HepG2 (cell line): ENCODE measurements around the gene CNRIP1. TPM values are rescaled to one million over a fixed set of nuclear protein-coding genes. Genes with fewer than 3 reads are reported as not detected.

Experiments
- ARID2 ChIP-seq: sonication (generic); formaldehyde crosslinking; IDR thresholded peaks from 2 replicates; pipeline ENCODE4 v1.8.1; 2022; ENCODE audit warnings: mild to moderate bottlenecking, missing genetic modification reagents, borderline replicate concordance
- FOXA1 ChIP-seq, 2 experiments: fragments of 450-650 bp in 1 of 2; sonication (generic) in 1 of 2; formaldehyde crosslinking in 1 of 2; IDR thresholded peaks; 2 replicates each; pipeline versions ENCODE4 v1.4.0 to v1.6.1; 2016 to 2020; ENCODE audit warnings: missing genetic modification reagents in 1 of 2
- GABPB1 ChIP-seq: IDR thresholded peaks from 2 replicates; pipeline ENCODE4 v1.6.1; 2016; ENCODE audit warnings: mild to moderate bottlenecking, missing genetic modification reagents, moderate library complexity, missing compliant biosample characterization
- IKZF4 ChIP-seq: sonication (generic); formaldehyde crosslinking; IDR thresholded peaks from 2 replicates; pipeline ENCODE4 v1.5.1; 2020; ENCODE audit warnings: borderline replicate concordance, mild to moderate bottlenecking, low read depth, missing genetic modification reagents; ENCODE audit errors: not compliant biosample characterization
- ISL2 ChIP-seq: sonication (generic); formaldehyde crosslinking; IDR thresholded peaks from 2 replicates; pipeline ENCODE4 v1.5.0; 2020; ENCODE audit warnings: missing genetic modification reagents
- JUN ChIP-seq: sonication (generic); formaldehyde crosslinking; IDR thresholded peaks from 2 replicates; pipeline ENCODE4 v1.4.0; 2020; ENCODE audit warnings: mild to moderate bottlenecking, missing genetic modification reagents
- KDM6A ChIP-seq: IDR thresholded peaks from 2 replicates; pipeline ENCODE4 v1.6.1; 2016; ENCODE audit warnings: low read depth
- MYPOP ChIP-seq: sonication (generic); formaldehyde crosslinking; IDR thresholded peaks from 2 replicates; pipeline ENCODE4 v1.8.1; 2023; ENCODE audit warnings: mild to moderate bottlenecking, moderate library complexity, missing genetic modification reagents
- PHF5A ChIP-seq: IDR thresholded peaks from one replicate; pipeline ENCODE4 v1.6.1; 2018; ENCODE audit warnings: low read depth, missing genetic modification reagents; ENCODE audit not compliant: unreplicated experiment
- RBFOX2 ChIP-seq: fragments of 200-400 bp; formaldehyde crosslinking; IDR thresholded peaks from 2 replicates; pipeline ENCODE4 v1.6.1; 2017; ENCODE audit warnings: low read depth, mild to moderate bottlenecking, low read length
- REL ChIP-seq: sonication (generic); formaldehyde crosslinking; conservative IDR thresholded peaks from 2 replicates; pipeline ENCODE4 v1.8.0; 2022; ENCODE audit warnings: mild to moderate bottlenecking, missing genetic modification reagents, moderate library complexity
- SSRP1 ChIP-seq: IDR thresholded peaks from 2 replicates; pipeline ENCODE4 v1.6.1; 2016; ENCODE audit warnings: control low read depth
- SYNCRIP ChIP-seq: fragments of 200-400 bp; formaldehyde crosslinking; IDR thresholded peaks from 2 replicates; pipeline ENCODE4 v1.6.1; 2018; ENCODE audit warnings: mild to moderate bottlenecking, low read depth, low read length; ENCODE audit not compliant: insufficient read depth
- ZNF17 ChIP-seq: sonication (generic); formaldehyde crosslinking; IDR thresholded peaks from 2 replicates; pipeline ENCODE4 v1.5.0; 2020; ENCODE audit warnings: mild to moderate bottlenecking, missing genetic modification reagents
- ZNF234 ChIP-seq: sonication (generic); formaldehyde crosslinking; conservative IDR thresholded peaks from 2 replicates; pipeline ENCODE4 v1.5.1; 2020; ENCODE audit warnings: mild to moderate bottlenecking, missing genetic modification reagents
- ZNF317 ChIP-seq: sonication (generic); formaldehyde crosslinking; IDR thresholded peaks from 2 replicates; pipeline ENCODE4 v1.5.0; 2020; ENCODE audit warnings: mild to moderate bottlenecking, missing genetic modification reagents
- ZNF460 ChIP-seq: sonication (generic); formaldehyde crosslinking; IDR thresholded peaks from 2 replicates; pipeline ENCODE4 v1.5.1; 2020; ENCODE audit warnings: missing genetic modification reagents, mild to moderate bottlenecking, borderline replicate concordance
- ZNF720 ChIP-seq: sonication (generic); formaldehyde crosslinking; IDR thresholded peaks from 2 replicates; pipeline ENCODE4 v1.4.0; 2020; ENCODE audit warnings: missing genetic modification reagents
- ZNF839 ChIP-seq: sonication (generic); formaldehyde crosslinking; IDR thresholded peaks from 2 replicates; pipeline ENCODE4 v1.4.0; 2020; ENCODE audit warnings: missing genetic modification reagents, mild to moderate bottlenecking, borderline replicate concordance
- ZSCAN25 ChIP-seq: sonication (generic); formaldehyde crosslinking; IDR thresholded peaks from 2 replicates; pipeline ENCODE4 v1.8.0; 2022; ENCODE audit warnings: mild to moderate bottlenecking, missing genetic modification reagents
- polyA plus RNA-seq, 8 experiments: library from polyadenylated mRNA; depleted of rRNA in 3 of 8; stranded (reverse) in 7 of 8; unstranded in 1 of 8; fragments of >200 nt; fragmentation: Illumina TruSeq in 4 of 8; extraction: Trizol in 4 of 8; gene quantifications; 2 replicates each; pipeline versions ENCODE4 v1.2.1 to v1.2.3, GENCODE V29; 2011 to 2016; ENCODE audit warnings: low read depth in 4 of 8, missing spikeins in 1 of 8, mixed read lengths in 1 of 8; ENCODE audit not compliant: insufficient read depth in 1 of 8
- total RNA-seq, 5 experiments: library from RNA; depleted of rRNA; stranded (reverse); fragments of >200 nt; fragmentation: Illumina TruSeq; extraction: Trizol; gene quantifications; 2 replicates each; pipeline ENCODE4 v1.2.3, GENCODE V29; 2016; ENCODE audit warnings: low read depth in 1 of 5
- TF ChIP-seq, protein P1 (sequence below): sonication (generic); formaldehyde crosslinking; IDR thresholded peaks from 2 replicates; pipeline ENCODE4 v1.4.0; 2020; ENCODE audit warnings: mild to moderate bottlenecking, missing genetic modification reagents

The CNRIP1 gene
- total and polyA plus RNA-seq, 2 of the 13 experiments (the other 11 are each of a cell fraction or from before 2014, with no cell fraction given) = not detected

DNA sequence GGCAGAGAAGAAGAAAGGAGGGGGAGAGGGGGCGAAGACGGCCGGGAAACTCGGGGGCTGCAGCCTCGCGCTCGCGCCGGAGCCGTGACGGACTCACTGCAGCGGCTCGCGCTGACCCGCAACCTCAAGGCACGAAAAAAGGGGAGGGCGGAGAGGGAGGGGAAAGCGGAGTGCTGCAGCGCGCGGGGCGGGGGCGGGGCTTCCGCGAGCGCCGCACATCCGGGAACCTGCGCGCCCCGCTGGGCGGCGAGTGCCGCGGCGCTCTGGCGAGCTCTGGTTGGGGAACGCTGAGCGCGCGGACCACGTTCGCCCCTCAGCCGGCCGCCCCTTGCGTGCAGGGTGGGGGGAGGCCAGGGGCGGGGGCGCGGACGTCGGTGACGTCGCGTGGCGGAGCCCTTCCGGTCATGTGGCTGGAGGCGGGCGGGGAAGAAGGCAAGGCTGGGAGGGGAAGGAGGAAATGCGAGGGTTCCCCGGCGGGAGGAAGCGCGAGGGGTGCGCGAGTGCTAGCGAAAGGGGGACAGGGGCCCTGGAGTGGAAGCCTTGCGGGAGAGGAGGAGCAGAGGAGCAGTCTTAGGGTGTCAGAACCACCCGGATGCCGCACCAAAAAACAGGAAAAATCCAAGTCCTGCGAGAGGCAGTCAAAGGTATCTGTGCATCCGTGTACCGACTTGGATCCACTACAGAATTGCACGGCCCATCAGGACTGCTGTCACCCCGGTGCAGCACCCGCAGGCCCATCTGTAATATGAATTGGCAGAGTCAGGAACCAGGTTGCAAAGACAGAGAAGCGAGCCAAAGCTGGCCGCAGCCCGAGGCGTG, 67.1 kb downstream of the CNRIP1 start, which contains the start of gene PPP3R1 (continued):
- TF ChIP-seq KDM6A (CRISPR knock-in tag) (no peak), PHF5A (CRISPR knock-in tag) (peak; percentile 18), REL (CRISPR knock-in tag) (no peak), ISL2 (peak; percentile 58; the same call in 1 of the 2 replicates), SYNCRIP (no peak), JUN (CRISPR knock-in tag) (peak; percentile 61), ZNF317 (CRISPR knock-in tag) (0 out of 2 replicates have a peak, but pooled peaks have one; percentile 17), FOXA1 (IDR thresholded peaks at IDR 0.05) (no peak), FOXA1 (CRISPR knock-in tag; IDR thresholded peaks at IDR 0.05) (no peak), ZNF720 (CRISPR knock-in tag) (no peak), GABPB1 (CRISPR knock-in tag) (peak; percentile 95), ZNF460 (CRISPR knock-in tag) (peak; percentile 41; the same call in 1 of the 2 replicates), RBFOX2 (peak; percentile 87), ZSCAN25 (CRISPR knock-in tag) (no peak; the same call in 1 of the 2 replicates), ZNF839 (CRISPR knock-in tag) (0 out of 2 replicates have a peak, but pooled peaks have one; percentile 12), ARID2 (no peak), ZNF234 (CRISPR knock-in tag) (peak; percentile 86; the same call in 1 of the 2 replicates), MYPOP (CRISPR knock-in tag) (peak; percentile 88), ZNF17 (no peak), SSRP1 (CRISPR knock-in tag) (no peak), IKZF4 (CRISPR knock-in tag) (no peak)
- TF ChIP-seq, protein P1, sequence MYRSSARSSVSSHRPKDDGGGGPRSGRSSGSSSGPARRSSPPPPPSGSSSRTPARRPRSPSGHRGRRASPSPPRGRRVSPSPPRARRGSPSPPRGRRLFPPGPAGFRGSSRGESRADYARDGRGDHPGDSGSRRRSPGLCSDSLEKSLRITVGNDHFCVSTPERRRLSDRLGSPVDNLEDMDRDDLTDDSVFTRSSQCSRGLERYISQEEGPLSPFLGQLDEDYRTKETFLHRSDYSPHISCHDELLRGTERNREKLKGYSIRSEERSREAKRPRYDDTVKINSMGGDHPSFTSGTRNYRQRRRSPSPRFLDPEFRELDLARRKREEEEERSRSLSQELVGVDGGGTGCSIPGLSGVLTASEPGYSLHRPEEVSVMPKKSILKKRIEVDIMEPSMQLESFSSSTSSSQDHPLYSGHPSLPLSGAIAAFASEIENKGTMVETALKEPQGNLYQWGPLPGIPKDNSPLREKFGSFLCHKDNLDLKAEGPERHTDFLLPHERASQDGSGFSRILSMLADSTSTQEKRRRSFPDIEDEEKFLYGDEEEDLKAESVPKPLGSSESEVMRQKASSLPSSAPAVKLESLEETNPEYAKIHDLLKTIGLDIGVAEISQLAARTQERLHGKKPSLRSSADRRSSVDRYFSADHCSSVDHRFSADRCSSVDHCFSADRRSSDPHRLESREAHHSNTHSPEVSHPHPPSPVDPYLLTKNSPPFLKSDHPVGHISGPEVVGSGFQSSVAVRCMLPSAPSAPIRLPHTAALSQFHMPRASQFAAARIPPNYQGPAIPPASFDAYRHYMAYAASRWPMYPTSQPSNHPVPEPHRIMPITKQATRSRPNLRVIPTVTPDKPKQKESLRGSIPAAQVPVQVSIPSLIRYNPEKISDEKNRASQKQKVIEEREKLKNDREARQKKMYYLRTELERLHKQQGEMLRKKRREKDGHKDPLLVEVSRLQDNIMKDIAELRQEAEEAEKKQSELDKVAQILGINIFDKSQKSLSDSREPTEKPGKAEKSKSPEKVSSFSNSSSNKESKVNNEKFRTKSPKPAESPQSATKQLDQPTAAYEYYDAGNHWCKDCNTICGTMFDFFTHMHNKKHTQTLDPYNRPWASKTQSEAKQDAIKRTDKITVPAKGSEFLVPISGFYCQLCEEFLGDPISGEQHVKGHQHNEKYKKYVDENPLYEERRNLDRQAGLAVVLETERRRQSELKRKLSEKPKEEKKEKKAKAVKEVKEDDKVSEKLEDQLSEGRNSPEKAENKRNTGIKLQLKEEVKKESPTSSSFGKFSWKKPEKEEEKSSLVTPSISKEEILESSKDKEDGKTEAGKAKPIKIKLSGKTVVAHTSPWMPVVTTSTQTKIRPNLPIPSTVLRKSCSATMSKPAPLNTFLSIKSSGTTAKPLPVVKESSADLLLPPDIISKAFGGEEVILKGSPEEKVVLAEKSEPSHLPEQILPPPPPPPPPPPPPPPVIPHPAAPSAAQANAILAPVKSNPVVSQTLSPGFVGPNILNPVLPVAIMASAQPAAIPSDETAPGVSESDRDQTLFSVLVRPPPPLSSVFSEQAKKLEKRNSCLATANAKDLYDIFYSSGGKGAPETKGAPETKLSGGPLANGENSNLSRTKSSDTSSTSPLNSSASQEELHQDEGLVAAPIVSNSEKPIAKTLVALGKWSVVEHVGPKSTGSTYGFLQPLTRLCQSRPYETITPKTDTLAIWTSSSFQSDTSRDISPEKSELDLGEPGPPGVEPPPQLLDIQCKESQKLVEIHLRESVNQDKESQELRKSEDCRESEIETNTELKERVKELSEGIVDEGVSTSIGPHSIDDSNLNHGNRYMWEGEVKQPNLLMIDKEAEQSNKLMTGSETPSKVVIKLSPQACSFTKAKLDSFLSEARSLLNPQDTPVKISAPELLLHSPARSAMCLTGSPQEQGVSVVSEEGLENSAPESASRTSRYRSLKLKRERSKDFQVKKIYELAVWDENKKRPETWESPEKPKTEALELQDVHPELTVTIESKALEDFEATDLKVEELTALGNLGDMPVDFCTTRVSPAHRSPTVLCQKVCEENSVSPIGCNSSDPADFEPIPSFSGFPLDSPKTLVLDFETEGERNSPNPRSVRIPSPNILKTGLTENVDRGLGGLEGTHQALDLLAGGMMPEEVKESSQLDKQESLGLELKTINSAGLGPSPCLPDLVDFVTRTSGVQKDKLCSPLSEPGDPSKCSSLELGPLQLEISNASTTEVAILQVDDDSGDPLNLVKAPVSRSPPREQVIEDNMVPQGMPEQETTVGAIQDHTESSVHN (CRISPR knock-in tag) = peak; percentile 74; the same call in 1 of the 2 replicates
